ENCODE results near the gene PCDHGC4.
A peak's percentile ranks its signal among the peaks of the same experiment; 100 is the strongest.

The PCDHGC4 gene

DNA sequence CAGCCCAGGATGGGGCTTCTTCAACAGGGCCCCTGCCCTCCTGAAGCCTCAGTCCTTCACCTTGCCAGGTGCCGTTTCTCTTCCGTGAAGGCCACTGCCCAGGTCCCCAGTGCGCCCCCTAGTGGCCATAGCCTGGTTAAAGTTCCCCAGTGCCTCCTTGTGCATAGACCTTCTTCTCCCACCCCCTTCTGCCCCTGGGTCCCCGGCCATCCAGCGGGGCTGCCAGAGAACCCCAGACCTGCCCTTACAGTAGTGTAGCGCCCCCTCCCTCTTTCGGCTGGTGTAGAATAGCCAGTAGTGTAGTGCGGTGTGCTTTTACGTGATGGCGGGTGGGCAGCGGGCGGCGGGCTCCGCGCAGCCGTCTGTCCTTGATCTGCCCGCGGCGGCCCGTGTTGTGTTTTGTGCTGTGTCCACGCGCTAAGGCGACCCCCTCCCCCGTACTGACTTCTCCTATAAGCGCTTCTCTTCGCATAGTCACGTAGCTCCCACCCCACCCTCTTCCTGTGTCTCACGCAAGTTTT lies 27.6 kb downstream of the PCDHGC4 start:
- H3K4me3 ChIP-seq (ENCODE audit: low read length) = peak overlapping the region; percentile 60
- no peak for DNase-seq (ENCODE audit: low read depth)
- TF ChIP-seq, protein P1, sequence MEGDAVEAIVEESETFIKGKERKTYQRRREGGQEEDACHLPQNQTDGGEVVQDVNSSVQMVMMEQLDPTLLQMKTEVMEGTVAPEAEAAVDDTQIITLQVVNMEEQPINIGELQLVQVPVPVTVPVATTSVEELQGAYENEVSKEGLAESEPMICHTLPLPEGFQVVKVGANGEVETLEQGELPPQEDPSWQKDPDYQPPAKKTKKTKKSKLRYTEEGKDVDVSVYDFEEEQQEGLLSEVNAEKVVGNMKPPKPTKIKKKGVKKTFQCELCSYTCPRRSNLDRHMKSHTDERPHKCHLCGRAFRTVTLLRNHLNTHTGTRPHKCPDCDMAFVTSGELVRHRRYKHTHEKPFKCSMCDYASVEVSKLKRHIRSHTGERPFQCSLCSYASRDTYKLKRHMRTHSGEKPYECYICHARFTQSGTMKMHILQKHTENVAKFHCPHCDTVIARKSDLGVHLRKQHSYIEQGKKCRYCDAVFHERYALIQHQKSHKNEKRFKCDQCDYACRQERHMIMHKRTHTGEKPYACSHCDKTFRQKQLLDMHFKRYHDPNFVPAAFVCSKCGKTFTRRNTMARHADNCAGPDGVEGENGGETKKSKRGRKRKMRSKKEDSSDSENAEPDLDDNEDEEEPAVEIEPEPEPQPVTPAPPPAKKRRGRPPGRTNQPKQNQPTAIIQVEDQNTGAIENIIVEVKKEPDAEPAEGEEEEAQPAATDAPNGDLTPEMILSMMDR (conservative IDR thresholded peaks at IDR 0.05; ENCODE audit: low read depth, low read length) = peak; percentile 93

DNA sequence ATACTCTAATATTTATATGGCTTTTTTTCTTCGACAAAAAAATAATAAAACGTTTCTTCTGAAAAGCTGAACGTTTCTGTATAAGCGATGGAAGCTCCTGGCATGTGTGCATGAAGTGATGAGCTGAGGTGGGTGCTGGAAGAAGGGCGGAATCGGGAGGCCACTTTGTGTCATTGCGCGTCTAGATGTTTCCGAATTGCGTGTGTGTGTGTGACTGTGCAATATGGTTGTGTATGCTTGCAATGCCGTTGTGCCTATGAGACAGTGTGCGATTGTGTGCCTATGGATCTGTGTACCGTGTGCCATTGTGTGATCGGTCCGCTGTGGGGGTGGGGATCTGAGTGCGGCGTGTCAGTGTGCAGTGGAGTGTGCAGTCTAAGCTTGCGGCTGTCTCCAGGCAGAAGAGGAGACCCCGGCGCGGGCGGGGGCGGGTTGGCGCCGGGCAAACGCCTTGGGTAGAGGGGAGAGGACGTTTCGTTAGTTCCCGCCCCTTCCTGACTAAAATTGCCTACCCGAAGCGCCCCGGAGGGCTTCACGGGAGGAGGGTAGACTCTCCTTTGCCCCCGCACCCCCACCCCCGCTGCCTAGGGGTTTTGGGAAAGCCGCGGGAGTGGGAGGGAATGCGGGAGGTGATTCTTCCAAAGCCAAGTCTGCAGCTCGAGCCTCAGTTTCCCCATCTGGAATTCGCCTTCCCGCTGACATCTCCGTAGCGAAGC lies 28.2 kb downstream of the PCDHGC4 start:
- TF ChIP-seq, protein P1 (conservative IDR thresholded peaks at IDR 0.05; ENCODE audit: low read depth, low read length) = no peak
- DNase-seq (ENCODE audit: low read depth) = no peak
- H3K4me3 ChIP-seq (ENCODE audit: low read length) = peak overlapping the region; percentile 60

DNA sequence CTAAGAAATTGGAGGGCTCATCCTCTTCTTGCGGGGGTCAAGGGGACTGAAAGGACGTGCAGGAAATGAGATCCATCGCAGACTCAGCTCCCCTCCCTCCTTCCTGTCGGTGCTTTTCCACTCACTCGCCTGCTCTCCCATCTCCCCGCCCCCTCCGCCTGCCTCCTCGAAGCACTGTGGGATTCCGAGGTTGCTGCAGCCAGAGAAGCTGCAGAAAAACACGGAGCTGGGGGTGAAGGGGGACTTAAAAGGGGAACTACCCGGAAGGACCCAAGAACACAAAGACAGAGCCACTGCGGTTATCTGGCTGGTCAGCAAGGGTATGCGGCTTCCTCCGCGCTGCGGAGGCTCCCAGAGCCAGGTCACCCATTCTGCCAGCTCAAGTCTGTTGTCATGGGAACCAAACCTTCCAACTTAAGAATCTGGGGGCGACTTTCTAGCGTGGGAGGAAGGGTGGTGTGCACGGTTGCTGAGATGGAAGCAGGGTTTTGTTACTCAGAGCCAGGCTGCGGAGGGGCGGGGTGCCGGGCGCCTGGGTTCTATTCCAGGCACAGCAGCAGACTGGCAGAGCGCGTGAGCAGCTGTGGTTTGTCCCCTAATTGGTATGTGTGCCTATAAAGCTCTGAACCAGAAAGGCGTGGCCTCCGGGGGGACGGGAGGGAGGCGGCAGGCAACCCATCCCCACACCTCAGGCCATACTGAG lies 28.9 kb downstream of the PCDHGC4 start:
- TF ChIP-seq, protein P1 (conservative IDR thresholded peaks at IDR 0.05; ENCODE audit: low read depth, low read length) = no peak
- peak; percentile 98 for DNase-seq (ENCODE audit: low read depth)
- peak overlapping the region; percentile 60 for H3K4me3 ChIP-seq (ENCODE audit: low read length)

DNA sequence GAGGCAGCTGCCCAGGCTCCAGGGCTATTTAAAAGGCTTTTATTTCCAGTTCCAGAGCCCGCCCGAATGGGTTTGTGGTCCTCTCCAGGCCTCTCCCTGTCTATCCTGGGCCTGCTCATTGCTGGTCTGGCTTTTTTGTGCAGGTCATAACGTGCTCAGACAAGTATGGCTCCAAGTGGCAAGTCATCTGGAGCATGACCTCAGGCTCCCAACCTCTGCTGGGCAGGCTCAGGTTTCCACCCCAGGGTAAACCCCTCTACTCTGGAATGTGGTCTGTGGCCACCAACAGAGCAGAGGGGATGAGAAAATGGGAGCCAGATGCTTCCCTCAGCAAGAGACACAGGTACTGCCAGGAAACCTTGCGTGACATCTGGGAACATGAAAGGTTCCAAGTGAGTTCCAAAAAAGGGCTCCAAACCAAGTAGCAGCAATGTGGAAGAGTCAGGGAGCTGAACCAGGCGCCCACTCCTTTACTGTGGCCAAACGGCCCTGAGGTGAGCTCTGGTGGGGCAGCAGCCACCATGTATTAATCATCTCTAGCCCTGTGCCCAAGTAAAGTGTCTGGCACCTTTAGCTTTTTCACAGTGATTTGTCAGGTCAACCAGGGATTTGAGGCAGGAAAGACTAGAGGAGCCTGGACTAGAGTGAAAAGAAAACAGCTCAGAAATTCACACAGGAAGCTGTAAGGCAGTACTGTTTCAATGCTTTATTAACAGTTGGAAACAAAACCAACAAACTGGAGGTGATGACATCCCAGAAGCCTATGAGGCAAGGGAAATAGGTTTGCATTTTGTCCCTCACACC lies 29.7 kb downstream of the PCDHGC4 start:
- no peak for DNase-seq (ENCODE audit: low read depth)
- TF ChIP-seq, protein P1 (conservative IDR thresholded peaks at IDR 0.05; ENCODE audit: low read depth, low read length) = no peak
- no peak overlapping the region for H3K4me3 ChIP-seq (ENCODE audit: low read length)

DNA sequence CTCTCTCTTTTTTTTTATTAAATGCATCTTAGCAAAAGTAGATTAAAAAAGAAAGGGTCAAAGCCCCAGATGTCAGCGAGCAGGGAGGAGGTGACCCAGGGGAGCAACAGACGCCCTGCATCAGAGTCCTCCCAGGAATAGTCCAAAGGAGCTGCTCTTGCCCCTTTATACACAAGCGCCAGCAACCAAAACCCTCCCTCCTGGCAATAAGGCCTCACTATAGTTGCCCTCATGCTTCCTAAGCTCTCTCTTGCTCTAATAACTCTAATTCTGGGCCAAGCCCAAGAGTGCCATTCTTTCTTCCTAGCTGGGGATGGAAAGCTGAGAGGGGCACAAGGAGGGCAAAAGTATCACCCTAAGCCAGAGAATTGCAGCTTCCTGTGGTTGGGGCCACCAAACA lies 30.3 kb downstream of the PCDHGC4 start:
- no peak overlapping the region for H3K4me3 ChIP-seq (ENCODE audit: low read length)
- no peak for DNase-seq (ENCODE audit: low read depth)

DNA sequence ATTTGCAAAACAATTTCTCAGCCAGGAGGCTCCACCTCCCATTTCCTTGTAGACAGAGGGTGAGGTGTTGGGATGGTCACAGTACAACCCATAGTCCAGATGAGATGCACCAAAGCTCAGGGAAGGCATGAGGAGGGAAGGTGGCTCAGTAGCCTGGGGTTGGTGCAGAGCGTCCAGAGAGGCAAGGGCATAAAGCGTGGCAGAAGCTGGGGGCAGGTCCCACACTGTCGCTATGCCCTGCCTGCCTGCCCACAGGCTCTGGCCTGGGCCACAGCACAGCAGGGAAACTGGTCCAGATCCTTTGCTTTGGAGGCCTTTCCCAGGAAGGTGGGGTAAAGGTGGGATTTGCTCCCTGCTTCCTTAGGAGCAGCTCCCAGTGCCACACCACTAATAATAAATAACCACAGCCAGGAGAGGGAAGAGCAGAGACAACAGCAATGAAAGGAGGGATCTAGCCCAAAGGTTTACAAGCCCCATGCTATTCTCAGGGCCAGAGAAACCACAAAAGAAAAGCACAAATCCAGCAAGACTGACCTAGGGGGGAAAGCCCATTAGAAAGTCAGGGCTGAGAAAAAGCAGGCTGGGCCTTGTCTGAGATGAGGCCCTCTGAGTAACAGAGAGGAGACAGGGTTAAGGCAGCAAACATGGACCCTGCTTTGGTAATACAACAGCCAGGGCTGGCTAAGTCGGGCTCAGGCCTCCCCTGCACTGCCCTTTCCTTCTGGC lies 31.3 kb downstream of the PCDHGC4 start:
- no peak for DNase-seq (ENCODE audit: low read depth)
- TF ChIP-seq, protein P1 (conservative IDR thresholded peaks at IDR 0.05; ENCODE audit: low read depth, low read length) = no peak

More for the DNA sequence above, 30.3 kb downstream of the PCDHGC4 start:
- TF ChIP-seq, protein P1 (conservative IDR thresholded peaks at IDR 0.05; ENCODE audit: low read depth, low read length) = no peak

More for the DNA sequence above, 31.3 kb downstream of the PCDHGC4 start:
- no peak overlapping the region for H3K4me3 ChIP-seq (ENCODE audit: low read length)
